Esophagus squamous epithelium (tissue), 5 donors: ENCODE data around the gene SYNGR2. TPM values are rescaled to one million over a fixed set of nuclear protein-coding genes. Genes with fewer than 3 reads are reported as not detected.

Source experiments
- DNase-seq: peaks from one replicate; lab custom pipeline; 2025; lab: John Stamatoyannopoulos, UW
- H3K27ac ChIP-seq, 4 donors: fragments of 200-600 bp; sonication (generic); one replicate each; pipeline ENCODE4 v1.5.1; 2016 to 2019; ENCODE audit warnings: mild to moderate bottlenecking in 1 of 4
- H3K27me3 ChIP-seq, 4 donors: fragments of 200-600 bp; sonication (generic); 1 replicate in 3 of 4; 2 replicates in 1 of 4; pipeline versions ENCODE4 v1.5.1 to v1.6.0; 2017 to 2021; ENCODE audit warnings: antibody characterized with exemption in 1 of 4
- H3K36me3 ChIP-seq, 3 donors: fragments of 200-600 bp; sonication (generic); one replicate each; pipeline ENCODE4 v1.5.1; 2016 to 2019
- H3K4me1 ChIP-seq, 3 donors: fragments of 200-600 bp; sonication (generic); one replicate each; pipeline ENCODE4 v1.5.1; 2017 to 2019
- H3K4me3 ChIP-seq, 4 donors: fragments of 200-600 bp; sonication (generic); 1 replicate in 3 of 4; 2 replicates in 1 of 4; pipeline ENCODE4 v1.5.1; 2016 to 2019; ENCODE audit warnings: mild to moderate bottlenecking in 2 of 4, moderate library complexity in 1 of 4
- H3K9me3 ChIP-seq, 3 donors: fragments of 200-600 bp; sonication (generic); one replicate each; pipeline ENCODE4 v1.5.1; 2016 to 2019
- POLR2A ChIP-seq, 4 donors: fragments of 450-650 bp; IDR thresholded peaks; one replicate each; pipeline ENCODE4 v1.6.1; 2017; ENCODE audit warnings: antibody characterized with exemption in 4 of 4, mild to moderate bottlenecking in 4 of 4, moderate library complexity in 3 of 4
- WGBS, 2 donors: methylation state at CpG; one replicate each; pipeline ENCODE4 v1.1.5; 2018; 5-methylcytosine and 5-hydroxymethylcytosine counted together
- intact Hi-C: fragments of 100-400 bp; cut with DNase I; formaldehyde crosslinking; loops from one replicate; pipeline ENCODE4 v1.15.0; 2022
- total RNA-seq, 4 donors: library from RNA; depleted of rRNA; stranded (reverse); fragments of >200 nt; gene quantifications; one replicate each; pipeline ENCODE4 v1.1.0, GENCODE V29; 2016
- TF ChIP-seq, protein P1 (sequence below), 6 experiments: fragments of 450-650 bp in 4 of 6; fragments of 200-600 bp in 2 of 6; sonication (generic) in 2 of 6; IDR thresholded peaks; one replicate each; pipeline ENCODE4 v1.5.1; 2016 to 2019; ENCODE audit warnings: antibody characterized with exemption in 6 of 6, mild to moderate bottlenecking in 4 of 6, moderate library complexity in 4 of 6
- donor health status: DM: yes; HTN: yes; CAD: no.

The SYNGR2 gene, protein sequence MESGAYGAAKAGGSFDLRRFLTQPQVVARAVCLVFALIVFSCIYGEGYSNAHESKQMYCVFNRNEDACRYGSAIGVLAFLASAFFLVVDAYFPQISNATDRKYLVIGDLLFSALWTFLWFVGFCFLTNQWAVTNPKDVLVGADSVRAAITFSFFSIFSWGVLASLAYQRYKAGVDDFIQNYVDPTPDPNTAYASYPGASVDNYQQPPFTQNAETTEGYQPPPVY
- total RNA-seq = 10 to 100 TPM; 41.2 to 93.9 (median 75.7) TPM

DNA sequence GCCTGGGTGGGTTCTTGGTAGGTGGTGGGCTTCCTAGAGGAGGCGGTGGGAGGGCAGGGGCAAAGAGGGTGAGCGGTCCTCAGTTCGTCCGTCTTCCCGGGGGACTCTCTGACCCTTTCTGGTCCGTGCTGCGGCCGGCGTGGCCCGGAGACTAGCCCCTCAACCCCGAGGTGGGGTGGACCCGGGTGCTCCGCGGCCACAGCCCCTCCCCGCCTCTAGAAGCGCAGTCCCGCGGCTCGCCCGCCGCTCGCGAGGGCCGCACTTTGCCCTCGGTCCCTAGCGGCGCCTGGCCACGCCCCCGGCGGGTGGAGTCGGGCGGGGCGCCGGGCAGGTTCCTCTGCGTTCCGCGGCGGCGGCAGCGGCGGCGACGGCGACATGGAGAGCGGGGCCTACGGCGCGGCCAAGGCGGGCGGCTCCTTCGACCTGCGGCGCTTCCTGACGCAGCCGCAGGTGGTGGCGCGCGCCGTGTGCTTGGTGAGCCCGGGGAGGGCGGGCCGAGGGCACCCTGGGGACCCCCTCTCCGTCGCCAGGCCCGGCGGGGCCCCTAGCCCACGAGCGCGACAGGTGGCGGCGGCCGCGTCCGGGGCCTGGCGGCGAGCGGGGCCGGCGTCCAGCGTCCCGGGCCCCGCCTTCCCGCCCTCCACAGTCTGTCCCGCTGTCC lies at the start of gene SYNGR2:
SYNGR2 (plus strand) TSS at position 340 of the 661 bp plus-strand sequence; CDS start at position 376, 36 bp downstream.
- H3K9me3 ChIP-seq = no peaks in the 10 kb centered on the region
- peak within 1 kb of the TSS; percentile 88 to 99 (median 94) for H3K4me3 ChIP-seq
- DNase-seq = no peak
- H3K27ac ChIP-seq = peak within 1 kb of the TSS; percentile 88 to 98 (median 95)
- WGBS, 2 donors = 1 to 2% methylated on average over 8 to 12 of the region's 84 CpGs
- peaks cover 0 to 31% (median 8%) of the 10 kb centered on the region in 3 donors for H3K36me3 ChIP-seq
- TF ChIP-seq, protein P1, sequence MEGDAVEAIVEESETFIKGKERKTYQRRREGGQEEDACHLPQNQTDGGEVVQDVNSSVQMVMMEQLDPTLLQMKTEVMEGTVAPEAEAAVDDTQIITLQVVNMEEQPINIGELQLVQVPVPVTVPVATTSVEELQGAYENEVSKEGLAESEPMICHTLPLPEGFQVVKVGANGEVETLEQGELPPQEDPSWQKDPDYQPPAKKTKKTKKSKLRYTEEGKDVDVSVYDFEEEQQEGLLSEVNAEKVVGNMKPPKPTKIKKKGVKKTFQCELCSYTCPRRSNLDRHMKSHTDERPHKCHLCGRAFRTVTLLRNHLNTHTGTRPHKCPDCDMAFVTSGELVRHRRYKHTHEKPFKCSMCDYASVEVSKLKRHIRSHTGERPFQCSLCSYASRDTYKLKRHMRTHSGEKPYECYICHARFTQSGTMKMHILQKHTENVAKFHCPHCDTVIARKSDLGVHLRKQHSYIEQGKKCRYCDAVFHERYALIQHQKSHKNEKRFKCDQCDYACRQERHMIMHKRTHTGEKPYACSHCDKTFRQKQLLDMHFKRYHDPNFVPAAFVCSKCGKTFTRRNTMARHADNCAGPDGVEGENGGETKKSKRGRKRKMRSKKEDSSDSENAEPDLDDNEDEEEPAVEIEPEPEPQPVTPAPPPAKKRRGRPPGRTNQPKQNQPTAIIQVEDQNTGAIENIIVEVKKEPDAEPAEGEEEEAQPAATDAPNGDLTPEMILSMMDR (IDR thresholded peaks at IDR 0.05) = peak in 2 of 6 experiments; percentile 17 to 24
- TF ChIP-seq POLR2A (IDR thresholded peaks at IDR 0.05) = peak in 3 of 4 donors; percentile 75 to 98 (median 94)
- H3K27me3 ChIP-seq = no peaks in the 10 kb centered on the region
- intact Hi-C loops = no loop called here
- peaks cover 29 to 59% (median 42%) of the 10 kb centered on the region in 3 donors for H3K4me1 ChIP-seq

DNA sequence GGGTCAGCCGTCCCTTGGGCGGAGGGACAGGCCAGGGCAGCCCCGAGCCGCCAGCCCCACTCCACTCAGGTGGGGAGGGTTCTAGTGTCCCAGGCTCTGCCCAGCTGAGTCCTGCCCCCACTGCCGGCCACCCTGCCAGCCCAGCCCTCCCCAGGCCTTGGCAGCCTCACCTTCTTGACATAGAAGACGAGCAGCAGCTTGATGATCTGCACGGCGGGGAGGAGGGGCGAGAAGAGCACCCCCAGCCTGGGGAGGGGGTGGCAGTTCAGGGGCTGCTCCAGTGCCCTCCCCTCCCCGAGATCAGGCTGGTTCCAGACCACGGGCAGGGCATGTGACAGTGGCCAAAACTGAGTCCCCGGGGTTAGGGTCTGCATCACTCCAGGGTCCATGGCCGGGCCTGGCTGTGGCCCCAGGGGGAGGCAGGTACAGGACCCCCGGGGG lies 49.6 kb upstream of the SYNGR2 start:
- Histone ChIP-seq H3K27me3 (no peaks in the 10 kb centered on the region), H3K4me3 (no peak overlapping the region), H3K27ac (no peak overlapping the region), H3K4me1 (peaks cover 5 to 46% (median 6%) of the 10 kb centered on the region in 3 donors), H3K9me3 (no peaks in the 10 kb centered on the region), H3K36me3 (peaks cover 8 to 67% (median 16%) of the 10 kb centered on the region in 3 donors)
- DNase-seq = no peak
- intact Hi-C loops = loop anchor here (10.0 kb wide), 1 partner anchor 126 kb away; no protein-coding TSS in a partner anchor
- 70% methylated on average over 2 of the region's 14 CpGs; no CpG with 5 or more reads in 1 of the 2 donors for WGBS, 2 donors
- TF ChIP-seq, protein P1 (IDR thresholded peaks at IDR 0.05) = no peak
- TF ChIP-seq POLR2A (IDR thresholded peaks at IDR 0.05) = no peak

DNA sequence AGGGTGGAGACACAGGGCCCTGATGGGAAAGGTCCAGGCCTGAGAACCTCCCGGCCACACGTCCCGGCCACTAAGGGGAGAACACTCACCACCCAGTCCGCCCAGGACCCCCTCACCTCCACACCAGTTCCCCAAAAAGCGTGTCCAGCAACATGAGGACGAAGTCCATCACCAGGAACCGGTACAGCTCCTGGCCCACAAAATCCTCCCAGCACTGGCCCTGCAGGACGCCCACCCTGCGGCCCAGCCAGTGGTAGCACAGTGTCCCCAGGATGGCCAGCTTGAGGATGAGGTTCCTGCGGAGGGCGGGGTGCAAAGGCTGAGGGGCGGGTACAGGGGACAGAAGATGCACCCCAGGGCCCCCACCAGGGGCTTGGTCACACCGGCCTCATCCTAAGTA lies 47.8 kb upstream of the SYNGR2 start:
- no peak for DNase-seq
- H3K4me1 ChIP-seq = peaks cover 13 to 47% (median 14%) of the 10 kb centered on the region in 3 donors
- H3K9me3 ChIP-seq = no peaks in the 10 kb centered on the region
- TF ChIP-seq POLR2A (IDR thresholded peaks at IDR 0.05) = no peak
- TF ChIP-seq, protein P1 (IDR thresholded peaks at IDR 0.05) = no peak
- H3K36me3 ChIP-seq = peaks cover 15 to 84% (median 26%) of the 10 kb centered on the region in 3 donors
- WGBS, 2 donors = 90 to 94% methylated on average over 5 to 6 of the region's 13 CpGs
- intact Hi-C loops = no loop called here
- H3K27me3 ChIP-seq = no peaks in the 10 kb centered on the region
- H3K27ac ChIP-seq = no peak overlapping the region
- no peak overlapping the region for H3K4me3 ChIP-seq

DNA sequence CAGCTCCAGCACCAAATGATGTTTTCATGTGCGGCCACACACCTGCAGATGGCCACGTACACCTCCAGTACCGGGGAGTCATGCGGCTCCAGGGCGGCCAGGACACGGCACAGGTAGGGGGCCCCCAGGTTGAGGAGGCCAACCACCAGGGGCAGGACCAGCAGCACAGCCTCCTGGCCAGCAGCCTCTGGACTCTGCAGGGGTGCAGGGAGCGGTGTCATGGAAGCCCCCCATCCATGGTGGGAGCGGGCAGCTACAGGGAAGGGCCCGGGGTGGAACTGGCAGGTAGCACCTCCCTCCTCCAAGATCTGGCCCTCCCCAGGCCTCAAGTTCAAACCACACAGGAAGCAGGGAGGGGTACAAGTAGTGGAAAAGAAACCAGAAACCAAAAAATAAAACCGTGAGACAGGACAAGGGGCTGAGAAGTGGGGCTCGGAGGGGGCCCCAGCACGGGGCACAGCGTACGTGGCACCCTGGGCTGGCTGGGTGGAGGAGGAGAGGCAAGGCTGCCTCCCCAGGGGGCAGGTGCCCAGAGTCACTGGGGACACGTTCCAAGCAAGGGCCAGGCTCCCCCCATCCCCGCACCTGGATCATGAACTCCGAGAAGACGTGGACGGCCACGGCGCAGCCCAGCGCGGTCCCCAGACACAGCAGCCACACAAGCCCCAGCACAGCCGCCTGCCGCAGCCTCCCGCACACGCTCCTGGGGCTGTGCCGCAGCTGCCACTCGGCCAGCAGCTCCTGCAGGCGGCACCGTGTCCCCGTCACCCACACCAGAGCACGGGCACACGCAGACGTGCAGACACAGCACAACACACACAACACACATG lies 47.2 kb upstream of the SYNGR2 start:
- peak overlapping the region in 2 of 4 donors; percentile 7 to 37 for H3K4me3 ChIP-seq
- intact Hi-C loops = no loop called here
- no peak for TF ChIP-seq POLR2A (IDR thresholded peaks at IDR 0.05)
- TF ChIP-seq, protein P1 (IDR thresholded peaks at IDR 0.05) = no peak
- peaks cover 16 to 53% (median 21%) of the 10 kb centered on the region in 3 donors for H3K4me1 ChIP-seq
- no peaks in the 10 kb centered on the region for H3K9me3 ChIP-seq
- peak overlapping the region in 2 of 4 donors; percentile 17 to 52 for H3K27ac ChIP-seq
- H3K36me3 ChIP-seq = peaks cover 15 to 89% (median 26%) of the 10 kb centered on the region in 3 donors
- no peaks in the 10 kb centered on the region for H3K27me3 ChIP-seq
- WGBS, 2 donors = 73 to 86% methylated on average over 10 to 12 of the region's 35 CpGs
- DNase-seq = no peak
